Stimulated activated CD4-positive, alpha-beta T cell treated with anti-CD3 and anti-CD28 coated beads, Interleukin-2, amount 100 ng/mL, for 48 hours (primary cell): ENCODE data around the gene RAP2A.

Experiments used
- DNase-seq, 2 donors: peaks; one replicate each; pipeline ENCODE4 v3.0.0-alpha.2; 2020

RAP2A gene

DNA sequence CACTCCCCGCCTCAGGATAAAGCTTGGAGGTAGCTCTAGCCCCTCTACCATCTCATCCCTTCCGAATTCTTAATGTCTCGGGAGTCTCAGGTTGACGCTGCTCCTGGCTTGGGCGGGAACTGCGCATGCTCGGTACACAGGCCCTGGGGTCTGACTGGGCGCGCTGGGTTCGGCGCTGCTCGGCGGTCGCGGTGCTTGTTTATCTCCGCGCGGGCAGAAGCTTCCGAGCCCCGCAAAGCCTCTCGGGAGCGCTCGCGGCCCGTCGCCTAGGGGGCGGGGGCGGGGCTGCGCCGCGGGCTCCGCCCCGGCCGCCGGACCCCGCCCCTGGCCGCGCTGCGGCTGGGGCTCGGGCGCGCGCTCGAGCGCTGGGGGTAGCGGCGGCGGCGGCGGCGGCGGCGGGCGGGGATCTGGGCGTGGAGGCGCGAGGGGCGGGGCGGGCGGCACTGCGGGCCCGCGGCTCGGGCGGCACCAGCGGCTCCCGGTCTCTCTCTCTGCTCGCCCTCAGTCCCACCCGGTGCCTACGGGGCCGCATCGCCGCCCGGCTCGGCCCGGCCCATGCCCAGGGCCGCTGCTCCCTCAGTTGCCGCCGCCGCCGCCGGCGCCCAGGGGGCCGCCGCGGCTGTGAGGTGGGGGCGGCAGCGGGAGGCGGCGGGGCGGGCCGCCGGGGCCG is at the start of gene RAP2A:
Gene RAP2A (plus strand): TSS at position 443 of the 670 bp plus-strand sequence. CDS start 302 bp downstream, outside the sequence.
- DNase-seq = peak; percentile 83 to 84

DNA sequence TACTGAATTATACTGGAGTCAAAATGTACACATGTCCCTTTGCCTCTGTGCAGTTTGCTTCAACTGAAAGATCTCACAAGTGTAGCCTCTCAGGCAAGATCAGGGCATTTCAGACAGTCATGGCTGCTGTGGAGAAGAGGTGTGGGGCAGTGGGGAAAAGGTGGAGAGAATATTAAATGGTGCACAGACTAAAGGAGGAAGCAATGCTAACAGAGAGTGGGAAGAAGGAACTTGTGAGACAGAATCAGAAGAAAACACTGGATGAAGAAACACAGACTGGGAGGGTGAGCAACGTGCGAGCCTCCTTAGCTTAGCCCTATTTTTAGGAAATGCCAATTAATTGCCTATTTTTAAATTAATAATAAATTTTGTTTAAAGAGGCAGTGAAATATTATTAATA is 49.6 kb upstream of the RAP2A start:
- no peak for DNase-seq

DNA sequence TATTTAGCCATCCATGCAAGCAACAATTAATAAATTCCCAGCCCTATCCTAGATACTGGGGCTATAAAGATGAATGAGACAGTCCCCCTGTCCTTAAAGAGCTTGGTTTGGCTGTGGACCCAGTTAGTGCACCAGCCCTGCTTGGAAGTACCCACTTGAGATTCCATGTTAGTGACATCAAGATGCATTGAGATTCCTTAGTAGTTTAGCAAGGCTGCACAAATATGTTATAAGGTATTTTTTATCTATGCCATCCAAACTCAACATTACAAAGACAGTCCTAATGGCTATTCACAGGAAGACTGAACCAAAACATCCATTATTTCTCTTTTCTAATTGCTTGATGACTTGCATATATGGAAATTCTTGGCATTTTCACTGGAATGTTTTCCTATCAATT is 48.8 kb upstream of the RAP2A start:
- no peak for DNase-seq

GRCh38 chr13:97385854-97386253 is 48.1 kb upstream of the RAP2A start:
- DNase-seq = no peak

GRCh38 chr13:97386801-97387484 is 47.0 kb upstream of the RAP2A start:
- no peak for DNase-seq

DNA sequence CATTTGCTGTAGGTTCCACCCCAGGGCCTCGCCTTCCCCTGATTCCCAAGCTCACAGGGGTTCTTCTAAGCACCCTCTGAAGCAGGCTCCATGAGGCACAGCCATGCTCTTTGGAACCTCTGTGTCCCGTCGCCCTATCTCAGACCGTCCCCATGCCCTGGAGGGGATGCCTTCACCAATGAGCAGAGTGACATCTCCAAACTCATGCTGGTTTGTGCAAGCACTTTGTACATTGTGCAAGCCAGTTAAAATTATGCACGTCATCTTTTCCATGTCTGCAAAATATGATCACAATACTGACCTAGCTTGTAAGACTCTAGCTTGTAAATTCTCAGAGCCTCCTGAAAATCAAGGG is 46.5 kb upstream of the RAP2A start:
- DNase-seq = no peak

DNA sequence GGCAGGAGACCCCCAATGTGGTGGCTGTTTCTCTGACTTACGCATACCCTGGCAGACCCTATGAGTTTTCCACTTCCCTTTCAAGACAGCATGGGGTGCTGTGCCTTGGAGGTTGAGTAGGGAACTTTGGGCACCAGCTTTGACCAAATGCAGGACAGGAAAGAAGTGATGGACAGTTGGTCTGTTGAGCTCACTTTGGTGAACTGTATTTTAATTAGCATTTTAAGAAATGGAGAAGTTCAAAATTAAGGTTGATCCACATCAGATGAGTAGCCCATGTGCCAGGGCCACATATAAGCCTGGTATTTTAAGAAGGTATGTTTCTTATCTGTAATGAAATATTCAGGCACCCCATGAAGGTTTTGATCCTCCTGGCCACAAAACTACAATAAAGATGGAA is 46.1 kb upstream of the RAP2A start:
- DNase-seq = no peak

GRCh38 chr13:97388373-97388772 is 45.6 kb upstream of the RAP2A start:
- DNase-seq = no peak

DNA sequence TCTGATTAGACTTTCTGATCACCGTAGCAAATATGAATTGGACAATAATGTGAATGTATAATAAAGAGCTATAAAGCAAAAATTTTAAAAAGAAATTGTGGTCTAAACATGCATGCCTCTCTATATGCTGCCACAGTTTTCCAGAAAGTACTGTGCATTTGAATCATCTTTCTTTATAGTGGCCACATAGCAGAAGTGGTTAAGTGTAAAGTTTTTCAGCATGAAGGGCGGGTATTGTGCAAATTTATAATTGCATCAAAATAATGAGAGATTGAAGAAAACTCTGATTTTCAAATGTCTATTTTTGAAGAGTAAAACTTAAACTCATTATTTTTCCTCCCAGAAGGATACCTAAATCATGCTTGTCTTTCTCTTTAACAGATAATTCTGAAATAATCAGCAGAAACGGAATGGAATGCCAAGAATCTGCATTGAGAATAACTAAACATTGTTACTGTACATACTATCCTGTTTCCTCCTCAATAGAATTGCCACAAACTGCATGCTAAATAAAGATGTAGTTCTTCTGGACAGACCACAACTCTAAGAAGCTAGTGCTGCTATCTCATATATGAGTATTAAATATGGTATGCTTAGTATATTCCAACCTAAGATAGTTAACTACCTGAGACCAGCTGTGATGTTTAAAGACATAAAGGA is 42.9 kb upstream of the RAP2A start:
- DNase-seq = no peak

- DNase-seq = no peak
Observed at GRCh38 chr13:97392020-97392419, 41.9 kb upstream of the RAP2A start.

DNA sequence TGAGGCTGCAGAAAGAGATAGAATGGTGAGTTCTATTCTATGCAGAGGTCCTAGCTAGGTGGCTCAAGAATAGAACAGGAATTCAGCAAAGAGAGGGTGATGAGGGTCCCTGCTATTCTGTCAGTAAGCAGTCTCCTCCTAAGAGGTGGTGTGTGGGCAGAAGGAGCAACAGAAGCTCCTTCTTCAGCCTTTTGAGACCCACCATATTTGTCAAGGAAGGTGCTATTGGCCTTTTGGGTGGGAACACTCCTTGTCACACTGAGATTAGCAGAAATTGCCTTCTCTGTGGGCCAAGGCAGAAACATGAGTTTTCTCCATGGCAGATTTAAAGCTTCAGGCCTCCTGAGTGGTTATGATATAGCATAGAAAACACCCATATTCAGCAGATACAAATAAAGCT is 39.4 kb upstream of the RAP2A start:
- no peak for DNase-seq

- DNase-seq = no peak
Observed at GRCh38 chr13:97395447-97396136, 38.4 kb upstream of the RAP2A start.

- DNase-seq = no peak
Observed at GRCh38 chr13:97397267-97397666, 36.7 kb upstream of the RAP2A start.

- no peak for DNase-seq
Observed at GRCh38 chr13:97401421-97401820, 32.5 kb upstream of the RAP2A start.

- no peak for DNase-seq
Observed at GRCh38 chr13:97403893-97404750, 29.8 kb upstream of the RAP2A start.

DNA sequence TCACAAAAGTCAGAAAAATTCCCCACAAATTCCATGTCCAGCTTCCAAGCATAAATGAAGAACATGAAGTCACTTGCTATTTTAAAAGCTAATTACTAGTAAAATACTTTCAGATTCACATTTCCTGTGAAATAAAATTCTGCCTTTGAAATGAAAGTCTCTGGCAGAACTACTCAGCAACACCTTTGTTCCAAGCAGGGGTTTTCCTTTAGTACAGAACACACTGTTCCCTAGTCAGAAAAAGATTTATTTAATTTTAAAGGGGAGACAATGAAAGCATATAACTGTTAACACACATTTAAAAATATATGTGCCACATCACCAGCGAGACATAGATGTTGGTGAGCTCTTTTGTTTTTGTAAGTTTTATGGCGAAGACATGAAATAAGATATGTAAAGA is 26.4 kb upstream of the RAP2A start:
- no peak for DNase-seq

GRCh38 chr13:97408938-97409337 is 25.0 kb upstream of the RAP2A start:
- no peak for DNase-seq

GRCh38 chr13:97411984-97412383 is 22.0 kb upstream of the RAP2A start:
- DNase-seq = no peak

GRCh38 chr13:97413694-97414093 is 20.3 kb upstream of the RAP2A start:
- DNase-seq = no peak

DNA sequence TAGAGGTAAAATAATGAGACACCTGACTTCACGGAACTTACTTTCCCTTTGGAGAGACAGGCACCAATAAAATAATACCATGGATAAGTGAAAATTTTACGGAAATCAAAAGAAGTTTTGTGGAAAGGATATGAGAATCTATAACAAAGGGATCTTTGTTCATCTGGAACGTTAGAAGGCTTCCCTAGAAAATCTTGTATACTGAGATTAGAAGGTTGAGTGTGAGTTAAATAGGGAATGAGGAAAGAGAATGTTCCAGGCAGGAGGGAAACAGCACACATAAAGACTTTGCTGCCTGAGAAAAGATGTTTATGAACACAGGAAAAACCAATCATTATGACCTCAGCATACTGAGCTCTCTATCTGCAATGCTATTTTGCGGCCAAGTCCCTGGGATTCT is 19.6 kb upstream of the RAP2A start:
- no peak for DNase-seq

DNA sequence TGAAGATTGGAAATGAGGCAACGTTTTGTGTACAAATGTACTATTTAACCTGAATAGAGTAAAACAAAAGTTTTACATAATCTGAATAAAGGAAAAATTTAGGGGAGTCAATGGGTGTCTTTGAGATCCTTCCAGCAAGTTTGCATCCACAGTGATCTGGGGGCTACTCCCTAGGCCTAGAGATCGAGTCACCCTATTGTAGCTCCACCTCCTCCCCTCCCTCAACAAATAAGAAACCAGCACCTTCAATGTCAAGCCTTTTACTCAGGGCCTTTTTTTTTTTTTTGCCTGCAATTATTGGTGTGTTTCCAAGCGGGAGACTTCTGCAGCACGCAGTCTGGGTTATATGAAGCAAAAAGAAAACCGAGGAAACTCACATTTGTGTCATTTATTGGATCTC is 16.3 kb upstream of the RAP2A start:
- DNase-seq = no peak

DNA sequence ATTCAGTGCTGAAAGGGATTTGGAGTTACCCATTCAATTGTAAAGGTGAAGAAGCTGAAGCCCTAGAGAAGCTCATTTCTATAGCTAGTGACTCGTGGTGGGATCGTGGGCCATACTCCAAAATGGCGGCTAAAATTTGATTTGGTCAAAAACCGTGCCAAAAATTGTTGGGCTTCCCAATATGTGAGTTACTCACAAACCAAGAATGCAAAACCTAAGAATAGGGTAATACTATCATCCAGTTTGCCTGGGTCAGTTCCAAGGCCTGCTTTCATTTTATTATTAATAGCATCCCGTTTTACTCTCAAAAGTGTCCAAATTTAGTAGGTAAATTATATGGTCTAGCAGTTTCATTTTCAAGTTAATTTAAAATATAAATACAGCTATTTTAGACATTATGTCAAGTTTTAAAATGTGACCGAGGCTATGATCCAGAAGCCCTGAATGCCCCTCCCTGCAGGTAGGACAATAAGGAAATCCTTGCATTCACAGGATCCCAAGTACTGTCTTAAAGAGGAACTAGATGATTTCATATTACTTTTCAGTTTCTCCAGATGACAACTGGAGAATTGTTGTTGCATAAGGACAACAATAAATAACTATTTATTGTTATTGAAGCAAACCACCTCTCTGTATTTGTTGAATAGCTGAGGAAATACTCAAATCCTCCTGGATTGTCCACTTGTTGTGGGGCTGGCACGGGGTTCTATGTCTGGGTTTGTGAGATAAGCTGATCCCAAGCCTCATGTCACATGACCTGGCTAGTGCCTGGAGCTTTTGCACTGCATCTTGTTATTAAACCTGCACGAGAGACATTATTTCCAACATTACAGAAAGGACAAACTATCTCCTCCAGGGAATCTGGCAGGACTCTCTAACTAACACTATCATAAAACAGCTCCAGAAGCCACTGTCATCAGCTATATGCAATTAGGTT is 11.6 kb upstream of the RAP2A start:
- no peak for DNase-seq
